GM19452 (cell line): ENCODE data around the gene EFCAB8.
"Not testable (repeated sequence)": the region's sequence is repeated elsewhere in the genome, so short reads cannot be mapped to it uniquely, and the experiment has no call there.

Source experiments
- ATAC-seq: cut with Tn5 transposase; IDR thresholded peaks from one replicate; pipeline ENCODE4 v1.9.1; 2021; ENCODE audit not compliant: unreplicated experiment

The EFCAB8 gene

DNA sequence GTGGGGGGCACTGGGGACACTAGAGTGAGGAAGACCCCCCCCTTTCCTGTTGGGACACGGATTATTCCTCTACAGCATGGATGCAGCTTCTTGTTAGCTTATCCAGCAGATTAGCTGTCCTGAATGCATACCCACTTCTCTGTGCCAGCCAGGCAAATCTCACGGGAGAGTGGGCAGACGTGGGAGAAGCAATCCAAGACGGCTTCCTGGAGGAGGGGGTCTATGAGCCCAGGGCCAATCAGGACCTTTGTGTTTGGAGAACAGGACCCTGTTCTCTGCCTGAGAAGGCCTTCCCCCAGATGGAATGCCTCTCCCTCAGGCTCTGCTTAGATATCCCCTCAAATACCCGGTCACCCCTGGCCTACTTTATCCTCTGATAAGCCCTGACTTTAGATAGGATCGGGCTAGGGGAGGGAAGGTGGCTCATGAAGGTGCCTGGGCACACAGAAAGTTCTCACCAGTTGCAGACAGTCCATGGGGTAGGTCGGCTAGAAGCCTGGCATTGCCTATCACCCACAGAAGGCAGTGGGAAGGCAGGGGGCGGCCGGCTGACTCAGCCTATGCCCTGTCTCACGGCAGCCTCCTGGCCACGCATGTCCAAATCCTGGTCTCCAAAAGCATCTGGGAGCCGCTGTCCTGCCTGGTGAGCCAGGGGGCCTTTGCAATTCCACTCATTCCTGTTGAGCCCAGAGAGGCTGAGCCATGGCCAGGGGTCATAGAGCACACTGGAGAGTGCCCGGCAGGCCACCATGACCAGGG lies 110.8 kb downstream of the EFCAB8 start:
- no peak for ATAC-seq

DNA sequence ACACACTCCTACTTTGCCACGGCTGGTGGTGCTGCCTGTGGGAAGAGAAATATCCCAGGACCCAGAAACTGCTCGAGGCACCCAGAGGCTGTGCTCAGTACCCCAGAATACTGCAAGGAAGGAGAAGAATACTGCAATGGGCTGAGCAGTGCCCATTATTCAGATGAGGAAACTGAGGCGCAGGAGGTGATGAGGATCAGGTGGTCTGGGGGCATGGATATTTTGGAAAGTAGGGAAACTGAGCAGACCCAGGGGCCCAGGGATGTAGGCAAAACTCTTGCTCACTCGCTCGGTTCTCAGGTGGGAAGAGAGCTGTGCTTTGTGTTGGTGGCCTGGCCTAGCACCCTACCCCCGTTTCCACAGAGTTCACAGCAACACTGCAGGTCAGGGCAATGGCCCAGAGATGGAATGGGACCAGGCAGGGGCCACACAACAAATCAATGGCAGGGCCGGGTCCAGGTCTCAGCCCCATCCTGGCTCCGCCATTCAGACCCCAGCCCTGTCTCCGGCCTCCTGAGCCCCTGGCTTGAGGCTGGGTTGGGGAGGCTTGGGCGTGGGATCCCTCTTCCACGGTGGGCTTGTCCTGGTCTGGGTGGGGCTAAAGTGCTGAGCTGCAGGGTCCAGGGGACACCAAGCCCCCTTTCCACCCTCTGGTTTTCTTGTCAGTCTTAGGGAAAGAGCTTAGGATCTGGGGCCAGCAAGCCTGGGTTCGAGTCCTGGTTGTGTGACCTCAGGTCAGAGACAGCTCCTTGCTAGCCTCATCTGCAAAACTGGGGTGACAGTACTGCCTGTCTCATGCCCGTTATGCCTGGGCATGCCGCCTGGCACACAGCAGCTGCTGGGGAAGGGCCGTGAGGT lies 111.6 kb downstream of the EFCAB8 start:
- ATAC-seq: no peak

DNA sequence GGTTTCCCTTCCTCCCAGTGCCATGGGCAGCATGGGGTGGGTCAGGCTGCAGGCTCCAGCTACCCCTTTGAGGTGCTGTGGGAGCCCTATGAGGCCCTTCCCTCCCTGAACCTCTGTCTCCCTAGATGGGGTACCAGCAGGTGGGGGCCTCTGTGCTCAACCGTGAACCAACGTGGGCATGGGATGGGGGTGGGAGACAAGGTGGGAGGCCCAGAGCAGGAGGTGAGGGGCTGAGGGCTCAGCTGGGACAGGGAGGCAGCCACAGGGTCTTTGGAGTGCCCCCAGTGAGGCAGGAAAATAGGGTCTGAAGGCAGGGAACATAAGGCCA lies 112.2 kb downstream of the EFCAB8 start:
- no peak for ATAC-seq

DNA sequence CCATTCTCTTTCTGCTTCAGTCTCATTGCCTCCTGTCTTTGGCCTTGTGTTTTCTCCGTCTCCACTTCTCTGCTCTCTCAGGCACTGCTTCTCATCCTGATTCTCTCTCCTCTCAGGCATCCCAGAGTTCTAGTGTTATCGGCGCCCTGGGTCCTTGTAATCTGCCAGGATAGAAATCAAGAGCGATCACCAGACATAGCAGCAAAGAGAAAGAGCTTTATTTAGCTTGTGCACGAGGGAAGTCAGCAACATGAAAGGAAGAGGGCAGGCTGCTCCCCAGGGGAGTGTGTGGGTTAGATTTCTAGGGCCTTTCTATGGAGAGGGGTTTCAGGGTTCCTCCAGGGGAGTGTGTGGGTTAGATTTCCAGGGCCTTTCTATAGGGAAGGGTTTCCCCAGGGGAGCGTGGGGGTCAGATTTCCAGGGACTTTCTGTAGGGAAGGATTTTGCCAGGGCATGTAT lies 113.0 kb downstream of the EFCAB8 start:
- ATAC-seq: peak; percentile 31

DNA sequence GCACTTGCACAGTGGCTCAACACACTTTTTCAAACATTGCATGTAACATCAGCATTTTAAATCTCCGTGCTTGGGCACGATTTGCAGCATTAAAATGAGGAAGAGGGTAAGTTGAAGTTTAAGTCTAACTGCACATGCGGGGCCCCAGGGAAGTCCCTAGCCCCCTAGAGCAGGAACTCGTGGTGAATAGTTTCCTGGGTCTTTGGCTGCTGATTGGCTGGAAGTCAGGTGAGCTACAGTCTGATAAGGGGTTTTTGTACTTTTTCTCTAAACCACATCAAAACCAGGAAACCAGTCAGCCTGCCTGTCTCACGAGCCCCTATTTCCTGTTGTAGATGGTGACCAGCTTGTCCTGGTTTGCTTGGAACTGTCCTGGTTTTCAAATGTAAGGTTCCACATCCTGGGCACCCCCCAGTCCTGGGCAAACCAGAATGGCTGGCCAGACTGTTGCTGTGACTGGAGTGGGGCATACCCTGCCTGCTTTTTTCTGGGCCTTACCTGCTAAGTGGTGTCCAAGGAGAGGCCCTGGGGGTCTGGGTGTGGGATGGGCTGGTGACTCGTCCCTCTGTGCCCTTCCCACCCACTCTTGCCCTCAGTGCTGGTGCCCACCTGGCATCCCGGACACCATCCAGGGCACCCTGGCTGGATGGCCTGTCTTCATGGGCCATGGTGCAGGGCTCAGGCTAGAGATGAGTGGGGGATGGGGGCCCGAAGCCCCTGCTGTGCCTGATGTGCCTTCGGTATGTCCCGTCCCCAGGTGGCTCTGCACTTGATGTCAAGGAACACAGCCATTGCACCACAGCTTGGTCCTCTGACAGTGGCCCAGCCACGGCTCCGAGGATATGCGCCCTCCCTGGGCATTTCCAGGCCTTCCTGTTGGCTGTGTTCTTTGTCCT lies 113.7 kb downstream of the EFCAB8 start:
- peak; percentile 92 for ATAC-seq

DNA sequence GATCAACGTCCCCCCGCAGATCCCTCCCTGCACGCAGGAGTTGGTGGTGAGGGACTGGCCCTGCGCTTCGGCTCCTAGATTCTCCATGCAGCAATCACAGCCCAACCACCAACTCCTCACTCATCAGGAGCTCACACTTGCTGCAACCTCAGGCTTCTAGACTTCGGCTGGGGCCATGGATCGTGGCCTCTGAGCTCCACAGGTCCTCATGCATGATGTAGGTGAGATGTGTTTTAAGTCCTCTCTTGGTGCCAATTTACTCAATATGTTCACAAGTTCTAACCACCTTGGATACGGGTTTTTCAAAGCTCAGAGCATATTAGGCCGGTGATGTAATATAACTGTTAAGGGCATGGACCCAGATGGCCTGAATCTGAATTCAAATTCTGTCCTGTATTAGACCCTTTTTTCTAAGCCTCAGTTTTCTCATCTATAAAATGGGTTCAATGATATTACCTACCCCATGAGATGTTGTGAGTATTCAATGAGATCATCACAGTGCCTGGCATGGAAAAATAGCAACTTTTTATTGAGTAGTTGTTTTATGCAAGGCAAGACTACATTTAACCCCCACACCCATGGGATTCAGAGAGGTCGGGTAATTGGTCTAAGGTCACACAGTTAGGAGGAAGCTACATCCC lies 114.5 kb downstream of the EFCAB8 start:
- ATAC-seq: no peak

DNA sequence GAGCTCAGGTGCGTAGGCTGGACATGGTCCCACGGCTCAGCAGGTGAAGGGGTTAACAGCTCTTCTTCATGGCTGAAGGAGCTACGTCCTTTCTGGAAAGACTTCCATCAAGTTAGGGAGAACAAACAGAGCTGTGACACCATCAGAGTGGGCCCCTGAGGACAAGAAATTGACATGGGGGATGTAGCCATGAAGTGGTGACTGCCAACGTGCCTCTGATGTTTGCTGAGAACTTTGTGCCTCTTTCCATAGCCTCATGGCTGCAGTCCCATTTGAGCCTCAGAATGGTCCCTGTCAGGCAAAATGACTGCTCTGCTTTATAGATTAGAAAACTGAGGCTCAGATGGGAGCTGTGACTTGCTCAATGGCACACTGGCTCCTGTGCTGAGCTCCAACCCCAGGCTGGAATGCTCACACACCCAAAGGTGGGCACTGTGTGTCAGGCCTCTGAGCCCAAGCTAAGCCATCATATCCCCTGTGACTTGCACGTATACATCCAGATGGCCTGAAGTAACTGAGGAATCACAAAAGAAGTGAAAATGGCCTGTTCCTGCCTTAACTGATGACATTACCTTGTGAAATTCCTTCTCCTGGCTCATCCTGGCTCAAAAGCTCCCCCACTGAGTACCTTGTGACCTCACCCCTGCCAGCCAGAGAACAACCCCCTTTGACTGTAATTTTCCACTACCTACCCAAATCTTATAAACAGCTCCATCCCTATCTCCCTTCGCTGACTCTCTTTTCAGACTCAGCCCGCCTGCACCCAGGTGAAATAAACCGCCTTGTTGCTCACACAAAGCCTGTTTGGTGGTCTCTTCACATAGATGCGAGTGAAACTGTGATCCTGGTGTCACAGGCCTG lies 115.7 kb downstream of the EFCAB8 start:
- not testable (repeated sequence) for ATAC-seq

DNA sequence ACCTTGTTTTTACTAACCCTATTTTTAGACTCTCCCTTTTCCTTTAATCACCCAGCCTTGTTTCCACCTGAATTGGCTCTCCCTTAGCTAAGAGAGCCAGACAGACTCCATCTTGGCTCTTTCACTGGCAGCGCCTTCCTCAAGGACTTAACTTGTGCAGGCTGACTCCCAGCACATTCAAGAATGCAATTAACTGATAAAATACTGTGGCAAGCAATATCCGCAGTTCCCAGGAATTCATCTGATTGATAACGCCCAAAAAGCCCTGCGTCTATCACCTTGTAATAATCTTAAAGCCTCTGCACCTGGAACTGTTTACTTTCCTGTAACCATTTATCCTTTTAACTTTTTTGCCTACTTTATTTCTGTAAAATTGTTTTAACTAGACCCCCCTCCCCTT lies 116.4 kb downstream of the EFCAB8 start:
- not testable (repeated sequence) for ATAC-seq

DNA sequence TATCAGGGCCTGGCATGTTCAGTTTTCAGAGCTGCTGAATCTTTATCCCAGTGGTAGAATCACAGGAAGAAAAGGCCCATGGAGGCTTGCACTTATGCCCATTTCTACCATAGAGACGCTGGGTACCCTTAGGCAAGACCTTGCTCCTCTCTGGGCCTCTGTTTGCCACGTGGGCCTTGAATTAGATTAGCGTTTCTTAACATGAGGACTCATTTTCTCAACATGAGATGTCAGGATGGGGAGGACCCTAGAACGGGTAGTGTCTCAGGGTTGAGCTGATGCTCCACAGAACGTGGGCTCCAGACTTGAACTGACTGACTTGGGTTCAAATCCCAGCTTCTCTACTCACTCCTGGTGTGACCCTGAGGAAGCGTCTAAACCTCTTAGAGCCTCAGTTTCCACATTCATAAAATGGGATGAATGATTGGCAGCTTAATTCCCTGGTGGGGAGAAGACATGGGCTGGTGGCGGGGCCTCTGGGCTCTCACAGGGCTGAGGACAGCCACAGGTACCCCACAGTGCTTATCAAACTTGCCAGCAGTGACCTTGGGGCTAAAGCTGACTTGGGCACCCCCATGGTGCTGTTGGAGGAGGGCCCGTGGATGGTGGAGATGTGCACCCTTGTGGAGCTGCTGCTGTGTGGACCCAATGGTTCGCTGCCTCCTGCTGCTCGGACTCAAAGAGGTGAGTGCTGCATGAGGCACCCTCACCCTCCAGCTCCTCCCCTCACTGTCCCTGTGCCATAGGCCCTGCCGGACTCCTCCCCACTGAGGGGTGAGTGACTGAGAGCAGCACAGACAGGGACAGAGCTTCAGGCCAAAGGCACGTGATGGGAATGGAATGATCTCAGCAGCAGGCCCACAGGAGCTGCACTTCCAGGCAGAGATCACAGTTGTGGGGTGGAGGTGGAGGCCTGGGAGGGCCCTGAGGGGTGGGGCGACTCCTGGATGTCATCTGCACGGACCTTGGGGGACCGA lies 117.3 kb downstream of the EFCAB8 start:
- ATAC-seq: no peak

DNA sequence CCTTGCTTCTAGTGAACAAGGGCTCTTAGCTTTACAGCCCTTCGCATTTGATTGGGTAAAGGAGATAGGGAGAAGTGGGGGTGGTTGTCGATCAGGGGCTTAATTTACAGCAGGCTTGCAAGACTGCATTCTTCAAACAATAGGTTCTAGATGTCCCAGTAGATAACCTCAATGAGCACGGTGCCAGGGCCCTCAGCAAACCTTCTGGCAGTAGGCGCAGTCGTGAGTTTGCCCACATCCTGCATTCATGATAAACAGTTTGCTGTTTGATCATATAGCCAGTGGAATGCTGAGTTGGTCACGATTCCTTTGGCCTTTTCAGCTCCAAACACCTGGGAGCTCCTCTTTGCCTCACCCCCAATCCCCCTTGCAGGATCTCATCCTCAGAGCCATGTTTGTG lies 118.0 kb downstream of the EFCAB8 start:
- ATAC-seq: no peak

DNA sequence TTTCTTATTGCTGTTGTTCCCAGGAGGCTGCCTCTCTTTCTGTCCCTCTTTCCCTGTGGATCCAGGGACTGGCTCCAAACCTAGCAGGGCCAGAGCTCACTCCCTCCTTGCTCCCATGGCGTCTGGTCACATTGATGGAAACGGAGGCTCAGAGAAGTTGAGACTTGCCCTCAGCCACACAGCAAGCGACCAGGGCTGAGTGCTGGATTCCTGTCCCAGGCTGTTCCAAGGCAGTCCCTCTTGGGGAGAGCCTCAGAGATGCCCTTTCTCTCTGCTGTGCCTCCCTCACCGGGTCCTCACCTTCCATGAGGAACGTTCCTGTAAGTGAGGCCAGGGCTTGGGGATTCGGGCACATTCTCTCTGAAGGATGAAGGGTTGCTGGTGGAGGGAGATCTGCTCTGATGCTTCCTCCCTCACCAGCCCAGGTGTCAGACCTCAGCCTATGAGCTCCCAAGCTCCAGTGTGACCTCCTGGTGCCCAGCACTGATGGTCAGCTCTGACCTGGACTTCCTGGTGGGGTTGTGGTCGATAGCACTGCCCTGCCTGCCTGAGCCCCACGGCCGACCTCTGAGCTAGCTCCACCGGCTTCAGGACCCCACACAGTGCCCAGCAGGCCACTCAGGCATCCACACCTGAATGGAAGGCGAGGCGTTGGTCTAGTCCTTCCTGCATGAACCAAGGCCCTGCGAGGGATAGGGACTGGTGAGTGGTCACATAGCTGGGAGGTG lies 118.7 kb downstream of the EFCAB8 start:
- no peak for ATAC-seq

DNA sequence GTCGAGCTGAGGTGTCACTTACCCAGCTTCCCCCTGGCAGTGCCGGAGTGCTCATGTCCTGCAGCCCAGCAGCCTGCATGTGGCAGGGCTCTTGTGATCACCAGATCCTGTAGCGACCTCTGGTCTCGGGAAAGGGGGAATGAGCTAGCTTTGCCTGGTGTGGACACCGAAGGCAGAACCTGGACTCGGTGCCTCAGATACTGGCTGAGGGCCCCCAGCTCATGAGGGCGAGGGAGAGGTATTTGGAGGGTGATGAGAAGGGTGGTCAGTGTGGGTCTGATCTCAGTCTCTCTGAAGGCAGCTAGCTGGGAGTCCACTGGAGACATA lies 119.2 kb downstream of the EFCAB8 start:
- no peak for ATAC-seq

DNA sequence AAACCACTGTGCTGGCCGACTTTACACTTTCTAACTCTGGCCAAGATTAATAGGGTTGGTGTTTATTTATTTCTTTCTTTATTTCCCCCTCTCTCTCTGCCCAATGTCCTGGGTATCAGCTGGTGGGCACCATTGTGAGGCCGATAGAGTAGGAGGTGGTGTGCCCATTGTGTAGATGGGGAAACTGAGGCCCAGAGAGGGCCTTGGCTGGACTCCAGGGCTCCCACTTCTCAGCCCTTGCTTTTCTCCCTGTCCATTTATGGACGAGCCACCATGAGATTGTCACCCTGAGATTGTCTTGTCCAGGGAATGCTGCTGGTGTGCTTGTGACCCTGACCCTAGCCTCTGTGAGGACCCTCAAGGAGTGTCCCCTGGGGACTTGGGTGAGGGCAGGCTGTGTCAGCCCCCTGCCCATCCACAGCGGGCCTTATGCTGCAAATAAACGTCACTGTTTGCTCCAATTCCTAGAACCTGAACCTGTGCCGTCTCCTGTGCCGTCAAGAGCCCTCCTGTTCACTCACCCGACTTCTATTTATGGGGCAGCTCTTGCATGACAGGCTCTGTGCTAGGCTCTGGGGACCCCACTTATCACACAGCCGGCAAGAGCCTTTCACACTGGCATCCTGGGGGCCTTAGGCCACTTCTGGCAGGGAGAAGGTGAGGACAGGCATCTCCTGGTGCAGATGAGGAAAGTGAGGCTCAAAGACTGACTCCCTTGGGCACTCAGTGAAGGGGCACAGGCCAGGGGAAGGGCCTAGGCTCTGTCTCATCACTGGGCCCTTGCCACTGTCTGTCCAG lies 120.7 kb downstream of the EFCAB8 start:
- no peak for ATAC-seq

DNA sequence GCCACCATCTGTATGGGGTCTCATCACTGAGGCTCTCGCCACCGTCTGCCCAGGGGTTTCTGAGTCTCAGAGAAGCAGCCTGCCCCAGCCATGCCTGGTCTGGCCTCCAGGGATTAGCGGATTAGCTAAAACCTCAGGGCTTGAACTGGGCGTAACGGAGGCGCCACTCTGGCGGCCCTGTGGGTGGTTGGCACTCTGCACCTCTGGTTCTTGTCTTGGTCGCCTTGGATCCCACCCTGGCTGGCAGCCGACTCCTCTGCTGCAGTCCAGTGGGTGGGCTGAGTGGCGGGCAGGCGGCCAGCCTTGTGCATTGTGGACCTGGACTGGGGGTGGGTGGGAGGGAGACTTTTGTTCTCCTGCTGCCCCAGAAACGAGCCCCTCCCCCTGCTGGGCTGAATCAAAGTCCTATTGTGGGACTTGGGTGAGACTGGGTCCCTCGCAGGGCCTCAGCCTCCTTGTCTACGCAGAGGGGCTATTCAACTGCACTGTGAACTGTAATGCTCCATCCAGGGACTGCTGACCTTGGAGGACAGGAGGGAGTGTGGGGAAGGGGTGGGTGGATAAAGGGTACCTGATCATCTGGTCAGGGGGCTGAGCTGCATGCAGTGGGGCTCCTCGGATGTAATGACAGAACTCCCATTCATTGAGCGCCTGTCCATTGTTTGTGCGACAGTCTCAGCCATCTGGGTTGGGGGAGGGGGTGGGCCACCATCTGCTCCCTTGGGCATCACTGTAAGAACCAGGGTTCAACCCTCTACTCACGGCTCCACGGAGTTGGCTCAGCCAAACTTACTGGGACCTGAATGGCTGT lies 121.6 kb downstream of the EFCAB8 start:
- ATAC-seq: no peak

DNA sequence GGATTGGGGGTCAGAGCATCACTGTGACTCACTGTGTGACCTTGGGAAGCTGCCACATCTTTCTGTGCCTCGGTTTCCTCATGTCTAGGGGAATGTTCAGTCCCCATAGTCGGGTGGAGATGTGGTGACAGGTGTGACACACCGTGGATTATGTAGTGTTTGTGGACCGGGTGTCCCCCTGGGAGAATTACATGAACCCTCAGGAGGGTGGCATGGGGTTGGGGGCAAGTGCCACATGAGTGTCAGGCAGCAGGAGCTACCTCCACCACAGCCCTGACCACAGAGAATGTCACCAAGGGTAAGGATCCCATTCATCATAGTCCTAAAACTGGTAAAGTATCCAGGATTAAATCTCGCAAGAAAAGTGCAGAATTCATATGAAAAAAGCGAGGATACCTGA lies 122.3 kb downstream of the EFCAB8 start:
- ATAC-seq: no peak

DNA sequence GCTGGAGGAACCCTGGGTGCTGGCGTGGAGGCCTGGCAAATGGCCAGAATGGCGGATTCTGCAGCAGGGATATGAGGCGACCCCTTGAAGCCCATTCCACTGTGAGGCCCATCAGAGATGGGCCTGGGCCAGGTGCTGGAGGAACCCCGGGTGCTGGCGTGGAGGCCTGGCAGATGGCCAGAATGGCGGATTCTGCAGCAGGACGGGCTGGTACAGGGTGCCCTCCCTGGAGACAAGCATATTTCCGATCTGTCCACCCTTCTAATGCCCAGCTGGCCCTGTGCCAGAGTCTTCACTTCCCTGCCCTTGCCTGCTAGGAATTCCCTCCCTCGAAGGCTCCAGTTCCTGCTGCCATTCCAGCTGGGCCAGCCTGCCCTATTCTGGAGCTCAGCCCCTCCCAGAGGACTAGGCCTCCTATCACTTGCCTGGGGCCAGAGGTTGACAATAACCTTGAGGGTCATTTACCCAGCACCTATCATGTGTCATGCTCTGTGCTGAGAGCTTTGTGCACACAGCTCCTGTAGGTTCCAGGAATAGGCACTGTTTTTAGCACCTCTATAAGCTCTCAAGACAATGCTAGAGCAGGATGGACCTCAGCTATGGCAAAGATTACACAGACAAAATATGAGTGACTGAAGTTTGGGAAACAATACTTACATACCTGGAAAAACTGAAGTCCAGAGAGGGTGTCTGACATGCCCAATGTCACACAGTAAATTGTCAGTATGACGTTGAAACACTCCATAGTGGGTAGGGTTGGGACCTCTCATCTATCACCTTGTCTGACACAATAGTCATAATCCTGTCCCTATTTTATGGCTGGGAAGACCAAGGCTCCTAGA lies 124.1 kb downstream of the EFCAB8 start:
- ATAC-seq: no peak
